HepG2 (cell line): ENCODE measurements around the gene AGBL3. TPM values are rescaled to one million over a fixed set of nuclear protein-coding genes. Genes with fewer than 3 reads are reported as not detected.
A peak's percentile ranks its signal among the peaks of the same experiment; 100 is the strongest.

Source experiments
- HMGA1 ChIP-seq: sonication (generic); formaldehyde crosslinking; conservative IDR thresholded peaks from 2 replicates; pipeline ENCODE4 v1.4.0; 2020; ENCODE audit warnings: missing genetic modification reagents
- ZFP82 ChIP-seq: sonication (generic); formaldehyde crosslinking; IDR thresholded peaks from 2 replicates; pipeline ENCODE4 v1.5.1; 2020; ENCODE audit warnings: mild to moderate bottlenecking, missing genetic modification reagents, borderline replicate concordance
- ZNF562 ChIP-seq: sonication (generic); formaldehyde crosslinking; IDR thresholded peaks from 2 replicates; pipeline ENCODE4 v1.8.0; 2022; ENCODE audit warnings: missing genetic modification reagents, borderline replicate concordance
- ZNF709 ChIP-seq: sonication (generic); formaldehyde crosslinking; IDR thresholded peaks from 2 replicates; pipeline ENCODE4 v1.5.0; 2020; ENCODE audit warnings: mild to moderate bottlenecking, missing genetic modification reagents
- ZNF850 ChIP-seq: sonication (generic); formaldehyde crosslinking; conservative IDR thresholded peaks from 2 replicates; pipeline ENCODE4 v1.9.0; 2021; ENCODE audit warnings: mild to moderate bottlenecking, missing genetic modification reagents
- ZSCAN20 ChIP-seq: sonication (generic); formaldehyde crosslinking; IDR thresholded peaks from 2 replicates; pipeline ENCODE4 v1.4.0; 2020; ENCODE audit warnings: missing genetic modification reagents, mild to moderate bottlenecking, borderline replicate concordance
- polyA plus RNA-seq, 8 experiments: library from polyadenylated mRNA; depleted of rRNA in 3 of 8; stranded (reverse) in 7 of 8; unstranded in 1 of 8; fragments of >200 nt; fragmentation: Illumina TruSeq in 4 of 8; extraction: Trizol in 4 of 8; gene quantifications; 2 replicates each; pipeline versions ENCODE4 v1.2.1 to v1.2.3, GENCODE V29; 2011 to 2016; ENCODE audit warnings: low read depth in 4 of 8, missing spikeins in 1 of 8, mixed read lengths in 1 of 8; ENCODE audit not compliant: insufficient read depth in 1 of 8
- total RNA-seq, 5 experiments: library from RNA; depleted of rRNA; stranded (reverse); fragments of >200 nt; fragmentation: Illumina TruSeq; extraction: Trizol; gene quantifications; 2 replicates each; pipeline ENCODE4 v1.2.3, GENCODE V29; 2016; ENCODE audit warnings: low read depth in 1 of 5
- TF ChIP-seq, protein P1 (sequence below): sonication (generic); formaldehyde crosslinking; IDR thresholded peaks from 2 replicates; pipeline ENCODE4 v1.4.0; 2020; ENCODE audit warnings: mild to moderate bottlenecking, missing genetic modification reagents, borderline replicate concordance
- TF ChIP-seq, protein P2 (sequence below): sonication (generic); formaldehyde crosslinking; IDR thresholded peaks from 2 replicates; pipeline ENCODE4 v1.4.0; 2020; ENCODE audit warnings: missing genetic modification reagents, mild to moderate bottlenecking, borderline replicate concordance
- TF ChIP-seq, protein P3 (sequence below): sonication (generic); formaldehyde crosslinking; IDR thresholded peaks from 2 replicates; pipeline ENCODE4 v1.5.0; 2020; ENCODE audit warnings: missing genetic modification reagents

Gene AGBL3
- total and polyA plus RNA-seq, 2 of the 13 experiments (the other 11 are each of a cell fraction or from before 2014, with no cell fraction given) = 2.2 to 7.2 TPM

DNA sequence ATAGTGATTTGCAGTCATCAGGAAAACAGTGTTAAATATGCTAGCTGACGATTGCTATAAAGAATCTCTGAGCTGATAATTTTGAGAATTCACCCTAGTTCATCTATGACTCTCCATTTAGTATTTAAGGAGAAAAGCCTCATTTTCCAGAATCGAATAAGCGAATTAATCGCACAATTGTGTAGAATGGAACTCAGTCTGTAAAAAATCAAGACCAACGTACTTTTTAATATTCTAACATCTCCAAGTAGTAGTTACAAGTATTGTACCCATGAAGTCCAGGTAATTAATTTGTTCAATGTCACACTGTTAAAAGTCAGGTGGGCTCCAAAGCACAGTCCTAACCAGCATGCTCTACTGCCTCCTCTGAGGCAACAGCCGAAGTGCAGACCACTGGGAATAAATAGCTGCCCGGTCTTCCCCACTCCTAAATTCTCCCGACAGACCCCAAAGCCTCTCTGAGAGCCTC is 380 bp upstream of the AGBL3 start (continued):
- TF ChIP-seq, protein P1, sequence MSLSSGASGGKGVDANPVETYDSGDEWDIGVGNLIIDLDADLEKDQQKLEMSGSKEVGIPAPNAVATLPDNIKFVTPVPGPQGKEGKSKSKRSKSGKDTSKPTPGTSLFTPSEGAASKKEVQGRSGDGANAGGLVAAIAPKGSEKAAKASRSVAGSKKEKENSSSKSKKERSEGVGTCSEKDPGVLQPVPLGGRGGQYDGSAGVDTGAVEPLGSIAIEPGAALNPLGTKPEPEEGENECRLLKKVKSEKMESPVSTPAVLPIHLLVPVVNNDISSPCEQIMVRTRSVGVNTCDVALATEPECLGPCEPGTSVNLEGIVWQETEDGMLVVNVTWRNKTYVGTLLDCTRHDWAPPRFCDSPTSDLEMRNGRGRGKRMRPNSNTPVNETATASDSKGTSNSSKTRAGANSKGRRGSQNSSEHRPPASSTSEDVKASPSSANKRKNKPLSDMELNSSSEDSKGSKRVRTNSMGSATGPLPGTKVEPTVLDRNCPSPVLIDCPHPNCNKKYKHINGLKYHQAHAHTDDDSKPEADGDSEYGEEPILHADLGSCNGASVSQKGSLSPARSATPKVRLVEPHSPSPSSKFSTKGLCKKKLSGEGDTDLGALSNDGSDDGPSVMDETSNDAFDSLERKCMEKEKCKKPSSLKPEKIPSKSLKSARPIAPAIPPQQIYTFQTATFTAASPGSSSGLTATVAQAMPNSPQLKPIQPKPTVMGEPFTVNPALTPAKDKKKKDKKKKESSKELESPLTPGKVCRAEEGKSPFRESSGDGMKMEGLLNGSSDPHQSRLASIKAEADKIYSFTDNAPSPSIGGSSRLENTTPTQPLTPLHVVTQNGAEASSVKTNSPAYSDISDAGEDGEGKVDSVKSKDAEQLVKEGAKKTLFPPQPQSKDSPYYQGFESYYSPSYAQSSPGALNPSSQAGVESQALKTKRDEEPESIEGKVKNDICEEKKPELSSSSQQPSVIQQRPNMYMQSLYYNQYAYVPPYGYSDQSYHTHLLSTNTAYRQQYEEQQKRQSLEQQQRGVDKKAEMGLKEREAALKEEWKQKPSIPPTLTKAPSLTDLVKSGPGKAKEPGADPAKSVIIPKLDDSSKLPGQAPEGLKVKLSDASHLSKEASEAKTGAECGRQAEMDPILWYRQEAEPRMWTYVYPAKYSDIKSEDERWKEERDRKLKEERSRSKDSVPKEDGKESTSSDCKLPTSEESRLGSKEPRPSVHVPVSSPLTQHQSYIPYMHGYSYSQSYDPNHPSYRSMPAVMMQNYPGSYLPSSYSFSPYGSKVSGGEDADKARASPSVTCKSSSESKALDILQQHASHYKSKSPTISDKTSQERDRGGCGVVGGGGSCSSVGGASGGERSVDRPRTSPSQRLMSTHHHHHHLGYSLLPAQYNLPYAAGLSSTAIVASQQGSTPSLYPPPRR (CRISPR knock-in tag) = no peak
- no peak for TF ChIP-seq ZNF562 (CRISPR knock-in tag)
- TF ChIP-seq, protein P2, sequence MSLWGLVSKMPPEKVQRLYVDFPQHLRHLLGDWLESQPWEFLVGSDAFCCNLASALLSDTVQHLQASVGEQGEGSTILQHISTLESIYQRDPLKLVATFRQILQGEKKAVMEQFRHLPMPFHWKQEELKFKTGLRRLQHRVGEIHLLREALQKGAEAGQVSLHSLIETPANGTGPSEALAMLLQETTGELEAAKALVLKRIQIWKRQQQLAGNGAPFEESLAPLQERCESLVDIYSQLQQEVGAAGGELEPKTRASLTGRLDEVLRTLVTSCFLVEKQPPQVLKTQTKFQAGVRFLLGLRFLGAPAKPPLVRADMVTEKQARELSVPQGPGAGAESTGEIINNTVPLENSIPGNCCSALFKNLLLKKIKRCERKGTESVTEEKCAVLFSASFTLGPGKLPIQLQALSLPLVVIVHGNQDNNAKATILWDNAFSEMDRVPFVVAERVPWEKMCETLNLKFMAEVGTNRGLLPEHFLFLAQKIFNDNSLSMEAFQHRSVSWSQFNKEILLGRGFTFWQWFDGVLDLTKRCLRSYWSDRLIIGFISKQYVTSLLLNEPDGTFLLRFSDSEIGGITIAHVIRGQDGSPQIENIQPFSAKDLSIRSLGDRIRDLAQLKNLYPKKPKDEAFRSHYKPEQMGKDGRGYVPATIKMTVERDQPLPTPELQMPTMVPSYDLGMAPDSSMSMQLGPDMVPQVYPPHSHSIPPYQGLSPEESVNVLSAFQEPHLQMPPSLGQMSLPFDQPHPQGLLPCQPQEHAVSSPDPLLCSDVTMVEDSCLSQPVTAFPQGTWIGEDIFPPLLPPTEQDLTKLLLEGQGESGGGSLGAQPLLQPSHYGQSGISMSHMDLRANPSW = peak; percentile 62; the same call in 1 of the 2 replicates
- no peak for TF ChIP-seq ZNF709 (CRISPR knock-in tag)
- TF ChIP-seq ZFP82 (CRISPR knock-in tag) = 0 out of 2 replicates have a peak, but pooled peaks have one; percentile 49
- TF ChIP-seq HMGA1 (CRISPR knock-in tag) = no peak
- TF ChIP-seq, protein P3, sequence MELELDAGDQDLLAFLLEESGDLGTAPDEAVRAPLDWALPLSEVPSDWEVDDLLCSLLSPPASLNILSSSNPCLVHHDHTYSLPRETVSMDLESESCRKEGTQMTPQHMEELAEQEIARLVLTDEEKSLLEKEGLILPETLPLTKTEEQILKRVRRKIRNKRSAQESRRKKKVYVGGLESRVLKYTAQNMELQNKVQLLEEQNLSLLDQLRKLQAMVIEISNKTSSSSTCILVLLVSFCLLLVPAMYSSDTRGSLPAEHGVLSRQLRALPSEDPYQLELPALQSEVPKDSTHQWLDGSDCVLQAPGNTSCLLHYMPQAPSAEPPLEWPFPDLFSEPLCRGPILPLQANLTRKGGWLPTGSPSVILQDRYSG = no peak
- 0 out of 2 replicates have a peak, but pooled peaks have one; percentile 50 for TF ChIP-seq ZNF850 (CRISPR knock-in tag)
- TF ChIP-seq ZSCAN20 (CRISPR knock-in tag) = peak; percentile 62; the same call in 1 of the 2 replicates
